ENCODE results near the gene PRRT3. TPM values are rescaled to one million over a fixed set of nuclear protein-coding genes. Genes with fewer than 3 reads are reported as not detected.

Gene PRRT3
- total and polyA plus RNA-seq, 2 of the 13 experiments (the other 11 are each of a cell fraction or from before 2014, with no cell fraction given), result 0.22 to 0.44 TPM

DNA sequence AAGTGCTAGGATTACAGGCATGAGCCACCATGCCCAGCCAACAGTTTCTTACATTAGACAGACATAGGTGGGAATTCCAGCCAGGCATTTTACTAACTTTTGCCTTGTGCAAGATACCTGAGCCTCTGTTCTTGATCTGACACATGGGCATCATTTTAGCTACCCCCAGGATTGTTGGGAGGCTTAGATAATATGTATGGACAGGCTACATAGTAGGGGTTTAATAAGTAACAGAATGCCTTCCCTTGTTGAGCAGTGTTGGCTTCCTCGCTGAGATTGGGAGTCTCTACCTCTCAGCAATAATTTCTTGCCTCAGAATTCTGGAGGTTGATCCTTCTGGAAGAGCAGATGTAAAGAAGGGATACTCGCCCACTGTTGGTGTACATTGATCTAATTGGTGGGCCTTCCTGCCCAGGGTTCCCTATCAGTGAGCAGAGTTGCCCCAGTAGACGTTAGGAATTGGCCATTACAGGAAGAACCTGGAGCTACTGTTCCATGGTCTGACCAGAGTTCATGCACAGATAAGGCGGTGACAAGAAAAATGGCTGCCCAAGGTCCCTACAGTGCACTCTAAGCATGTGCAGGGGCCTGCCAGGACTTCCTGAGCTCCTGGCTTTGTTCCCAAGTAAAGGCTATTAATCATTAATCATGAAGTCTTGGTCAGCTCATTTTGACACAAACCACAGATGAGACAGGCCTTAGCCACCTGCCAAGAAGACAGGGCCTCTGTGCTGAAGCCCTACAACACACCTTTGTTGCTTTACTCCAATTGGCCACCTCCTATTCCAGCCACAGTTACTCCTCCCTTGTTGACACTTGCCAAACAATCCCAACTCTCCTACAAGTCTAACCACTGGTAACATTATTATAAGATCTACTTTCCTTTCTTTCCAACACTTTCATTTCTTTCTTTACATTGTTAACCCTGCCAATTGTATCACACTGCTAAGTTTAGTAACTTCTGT is 54.5 kb downstream of the PRRT3 start (continued):
- TF ChIP-seq YEATS4 (CRISPR knock-in tag; IDR thresholded peaks at IDR 0.05; ENCODE audit: borderline replicate concordance), result peak; percentile 60; the same call in 1 of the 2 replicates
- TF ChIP-seq ZNF557 (CRISPR knock-in tag; IDR thresholded peaks at IDR 0.05), result 0 out of 2 replicates have a peak, but pooled peaks have one; percentile 21
- TF ChIP-seq ZSCAN31 (CRISPR knock-in tag; IDR thresholded peaks at IDR 0.05; ENCODE audit: low read depth), result peak; percentile 48; the same call in 1 of the 2 replicates
- peak; percentile 60; the same call in 1 of the 2 replicates for TF ChIP-seq ZNF782 (CRISPR knock-in tag; IDR thresholded peaks at IDR 0.05; ENCODE audit: borderline replicate concordance)
- TF ChIP-seq, protein P1, sequence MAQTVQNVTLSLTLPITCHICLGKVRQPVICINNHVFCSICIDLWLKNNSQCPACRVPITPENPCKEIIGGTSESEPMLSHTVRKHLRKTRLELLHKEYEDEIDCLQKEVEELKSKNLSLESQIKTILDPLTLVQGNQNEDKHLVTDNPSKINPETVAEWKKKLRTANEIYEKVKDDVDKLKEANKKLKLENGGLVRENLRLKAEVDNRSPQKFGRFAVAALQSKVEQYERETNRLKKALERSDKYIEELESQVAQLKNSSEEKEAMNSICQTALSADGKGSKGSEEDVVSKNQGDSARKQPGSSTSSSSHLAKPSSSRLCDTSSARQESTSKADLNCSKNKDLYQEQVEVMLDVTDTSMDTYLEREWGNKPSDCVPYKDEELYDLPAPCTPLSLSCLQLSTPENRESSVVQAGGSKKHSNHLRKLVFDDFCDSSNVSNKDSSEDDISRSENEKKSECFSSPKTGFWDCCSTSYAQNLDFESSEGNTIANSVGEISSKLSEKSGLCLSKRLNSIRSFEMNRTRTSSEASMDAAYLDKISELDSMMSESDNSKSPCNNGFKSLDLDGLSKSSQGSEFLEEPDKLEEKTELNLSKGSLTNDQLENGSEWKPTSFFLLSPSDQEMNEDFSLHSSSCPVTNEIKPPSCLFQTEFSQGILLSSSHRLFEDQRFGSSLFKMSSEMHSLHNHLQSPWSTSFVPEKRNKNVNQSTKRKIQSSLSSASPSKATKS (CRISPR knock-in tag; IDR thresholded peaks at IDR 0.05), result peak; percentile 41; the same call in 1 of the 2 replicates
- TF ChIP-seq, protein P2, sequence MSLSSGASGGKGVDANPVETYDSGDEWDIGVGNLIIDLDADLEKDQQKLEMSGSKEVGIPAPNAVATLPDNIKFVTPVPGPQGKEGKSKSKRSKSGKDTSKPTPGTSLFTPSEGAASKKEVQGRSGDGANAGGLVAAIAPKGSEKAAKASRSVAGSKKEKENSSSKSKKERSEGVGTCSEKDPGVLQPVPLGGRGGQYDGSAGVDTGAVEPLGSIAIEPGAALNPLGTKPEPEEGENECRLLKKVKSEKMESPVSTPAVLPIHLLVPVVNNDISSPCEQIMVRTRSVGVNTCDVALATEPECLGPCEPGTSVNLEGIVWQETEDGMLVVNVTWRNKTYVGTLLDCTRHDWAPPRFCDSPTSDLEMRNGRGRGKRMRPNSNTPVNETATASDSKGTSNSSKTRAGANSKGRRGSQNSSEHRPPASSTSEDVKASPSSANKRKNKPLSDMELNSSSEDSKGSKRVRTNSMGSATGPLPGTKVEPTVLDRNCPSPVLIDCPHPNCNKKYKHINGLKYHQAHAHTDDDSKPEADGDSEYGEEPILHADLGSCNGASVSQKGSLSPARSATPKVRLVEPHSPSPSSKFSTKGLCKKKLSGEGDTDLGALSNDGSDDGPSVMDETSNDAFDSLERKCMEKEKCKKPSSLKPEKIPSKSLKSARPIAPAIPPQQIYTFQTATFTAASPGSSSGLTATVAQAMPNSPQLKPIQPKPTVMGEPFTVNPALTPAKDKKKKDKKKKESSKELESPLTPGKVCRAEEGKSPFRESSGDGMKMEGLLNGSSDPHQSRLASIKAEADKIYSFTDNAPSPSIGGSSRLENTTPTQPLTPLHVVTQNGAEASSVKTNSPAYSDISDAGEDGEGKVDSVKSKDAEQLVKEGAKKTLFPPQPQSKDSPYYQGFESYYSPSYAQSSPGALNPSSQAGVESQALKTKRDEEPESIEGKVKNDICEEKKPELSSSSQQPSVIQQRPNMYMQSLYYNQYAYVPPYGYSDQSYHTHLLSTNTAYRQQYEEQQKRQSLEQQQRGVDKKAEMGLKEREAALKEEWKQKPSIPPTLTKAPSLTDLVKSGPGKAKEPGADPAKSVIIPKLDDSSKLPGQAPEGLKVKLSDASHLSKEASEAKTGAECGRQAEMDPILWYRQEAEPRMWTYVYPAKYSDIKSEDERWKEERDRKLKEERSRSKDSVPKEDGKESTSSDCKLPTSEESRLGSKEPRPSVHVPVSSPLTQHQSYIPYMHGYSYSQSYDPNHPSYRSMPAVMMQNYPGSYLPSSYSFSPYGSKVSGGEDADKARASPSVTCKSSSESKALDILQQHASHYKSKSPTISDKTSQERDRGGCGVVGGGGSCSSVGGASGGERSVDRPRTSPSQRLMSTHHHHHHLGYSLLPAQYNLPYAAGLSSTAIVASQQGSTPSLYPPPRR (CRISPR knock-in tag; IDR thresholded peaks at IDR 0.05; ENCODE audit: borderline replicate concordance), result peak; percentile 56; the same call in 1 of the 2 replicates
- peak; percentile 78 for TF ChIP-seq ELF1 (CRISPR knock-in tag; IDR thresholded peaks at IDR 0.05)
- peak; percentile 41 for TF ChIP-seq SOX5 (CRISPR knock-in tag; IDR thresholded peaks at IDR 0.05; ENCODE audit: borderline replicate concordance)
- no peak for TF ChIP-seq ZNF768 (CRISPR knock-in tag; IDR thresholded peaks at IDR 0.05)
- TF ChIP-seq, protein P3, sequence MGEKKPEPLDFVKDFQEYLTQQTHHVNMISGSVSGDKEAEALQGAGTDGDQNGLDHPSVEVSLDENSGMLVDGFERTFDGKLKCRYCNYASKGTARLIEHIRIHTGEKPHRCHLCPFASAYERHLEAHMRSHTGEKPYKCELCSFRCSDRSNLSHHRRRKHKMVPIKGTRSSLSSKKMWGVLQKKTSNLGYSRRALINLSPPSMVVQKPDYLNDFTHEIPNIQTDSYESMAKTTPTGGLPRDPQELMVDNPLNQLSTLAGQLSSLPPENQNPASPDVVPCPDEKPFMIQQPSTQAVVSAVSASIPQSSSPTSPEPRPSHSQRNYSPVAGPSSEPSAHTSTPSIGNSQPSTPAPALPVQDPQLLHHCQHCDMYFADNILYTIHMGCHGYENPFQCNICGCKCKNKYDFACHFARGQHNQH (CRISPR knock-in tag; IDR thresholded peaks at IDR 0.05), result peak; percentile 69; the same call in 1 of the 2 replicates
- TF ChIP-seq, protein P4, sequence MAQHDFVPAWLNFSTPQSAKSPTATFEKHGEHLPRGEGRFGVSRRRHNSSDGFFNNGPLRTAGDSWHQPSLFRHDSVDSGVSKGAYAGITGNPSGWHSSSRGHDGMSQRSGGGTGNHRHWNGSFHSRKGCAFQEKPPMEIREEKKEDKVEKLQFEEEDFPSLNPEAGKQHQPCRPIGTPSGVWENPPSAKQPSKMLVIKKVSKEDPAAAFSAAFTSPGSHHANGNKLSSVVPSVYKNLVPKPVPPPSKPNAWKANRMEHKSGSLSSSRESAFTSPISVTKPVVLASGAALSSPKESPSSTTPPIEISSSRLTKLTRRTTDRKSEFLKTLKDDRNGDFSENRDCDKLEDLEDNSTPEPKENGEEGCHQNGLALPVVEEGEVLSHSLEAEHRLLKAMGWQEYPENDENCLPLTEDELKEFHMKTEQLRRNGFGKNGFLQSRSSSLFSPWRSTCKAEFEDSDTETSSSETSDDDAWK (CRISPR knock-in tag; IDR thresholded peaks at IDR 0.05), result no peak
- peak; percentile 15 for TF ChIP-seq STAG1 (CRISPR knock-in tag; IDR thresholded peaks at IDR 0.05)
- peak; percentile 65; the same call in 1 of the 2 replicates for TF ChIP-seq ZNF556 (CRISPR knock-in tag; IDR thresholded peaks at IDR 0.05; ENCODE audit: borderline replicate concordance)
- TF ChIP-seq ZNF317 (CRISPR knock-in tag; IDR thresholded peaks at IDR 0.05), result peak; percentile 81
- no peak for TF ChIP-seq ZNF234 (CRISPR knock-in tag; conservative IDR thresholded peaks at IDR 0.05)
- TF ChIP-seq SRSF4 (IDR thresholded peaks at IDR 0.05; ENCODE audit: low read depth, low read length, poor library complexity, severe bottlenecking), result no peak
- TF ChIP-seq CBFB (CRISPR knock-in tag; IDR thresholded peaks at IDR 0.05), result peak; percentile 40; the same call in 1 of the 2 replicates

Measured in HepG2 (cell line).